ENCODE results near the gene PRMT7. TPM values are rescaled to one million over a fixed set of nuclear protein-coding genes. Genes with fewer than 3 reads are reported as not detected.

Gene PRMT7
- total RNA-seq, 1 donor from 2014 or later: 71.9 TPM

DNA sequence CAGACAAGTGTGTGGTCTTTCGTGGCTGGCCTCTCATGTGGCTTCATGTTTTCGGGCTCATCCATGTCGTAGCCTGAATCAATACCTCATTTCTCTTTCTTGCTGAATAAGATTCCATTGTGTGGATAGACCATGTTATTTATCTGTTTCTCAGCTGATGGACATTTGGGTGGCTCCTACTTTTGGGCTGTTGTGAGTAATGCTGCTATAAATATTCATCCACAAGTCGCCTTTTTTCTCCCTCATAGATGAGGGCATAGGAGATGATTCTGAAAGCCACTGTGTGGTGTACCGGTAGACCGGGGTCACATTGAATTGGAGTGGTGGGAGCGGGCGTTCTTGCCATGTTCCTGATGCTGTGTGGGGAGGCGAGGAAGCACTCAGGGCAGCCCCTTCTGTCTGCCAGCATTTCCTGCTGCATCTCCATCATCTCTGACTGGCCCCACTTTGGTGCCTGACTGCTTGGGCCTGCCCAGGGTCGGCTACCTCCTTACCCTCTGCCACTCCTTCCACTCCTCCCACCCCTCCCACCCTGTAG is 40.1 kb downstream of the PRMT7 start:
- Mint-ChIP-seq H3K27me3 (ENCODE audit: low read depth) (no peaks in the 10 kb centered on the region), H3K4me3 (no peak overlapping the region), H3K4me1 (no peaks in the 10 kb centered on the region), H3K27ac (ENCODE audit: unreplicated experiment) (no peak overlapping the region), H3K36me3 (ENCODE audit: low read depth) (peaks cover 6% of the 10 kb centered on the region), H3K9me3 (no peaks in the 10 kb centered on the region)
- no peak for DNase-seq (ENCODE audit: low read depth, low spot score)
- TF ChIP-seq, protein P1, sequence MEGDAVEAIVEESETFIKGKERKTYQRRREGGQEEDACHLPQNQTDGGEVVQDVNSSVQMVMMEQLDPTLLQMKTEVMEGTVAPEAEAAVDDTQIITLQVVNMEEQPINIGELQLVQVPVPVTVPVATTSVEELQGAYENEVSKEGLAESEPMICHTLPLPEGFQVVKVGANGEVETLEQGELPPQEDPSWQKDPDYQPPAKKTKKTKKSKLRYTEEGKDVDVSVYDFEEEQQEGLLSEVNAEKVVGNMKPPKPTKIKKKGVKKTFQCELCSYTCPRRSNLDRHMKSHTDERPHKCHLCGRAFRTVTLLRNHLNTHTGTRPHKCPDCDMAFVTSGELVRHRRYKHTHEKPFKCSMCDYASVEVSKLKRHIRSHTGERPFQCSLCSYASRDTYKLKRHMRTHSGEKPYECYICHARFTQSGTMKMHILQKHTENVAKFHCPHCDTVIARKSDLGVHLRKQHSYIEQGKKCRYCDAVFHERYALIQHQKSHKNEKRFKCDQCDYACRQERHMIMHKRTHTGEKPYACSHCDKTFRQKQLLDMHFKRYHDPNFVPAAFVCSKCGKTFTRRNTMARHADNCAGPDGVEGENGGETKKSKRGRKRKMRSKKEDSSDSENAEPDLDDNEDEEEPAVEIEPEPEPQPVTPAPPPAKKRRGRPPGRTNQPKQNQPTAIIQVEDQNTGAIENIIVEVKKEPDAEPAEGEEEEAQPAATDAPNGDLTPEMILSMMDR (conservative IDR thresholded peaks at IDR 0.05): no peak

- TF ChIP-seq, protein P1 (conservative IDR thresholded peaks at IDR 0.05): no peak
- no peaks in the 10 kb centered on the region for H3K9me3 Mint-ChIP-seq
- peaks cover 6% of the 10 kb centered on the region for H3K36me3 Mint-ChIP-seq (ENCODE audit: low read depth)
- H3K27ac Mint-ChIP-seq (ENCODE audit: unreplicated experiment): no peak overlapping the region
- no peak overlapping the region for H3K4me3 Mint-ChIP-seq
- no peak for DNase-seq (ENCODE audit: low read depth, low spot score)
- H3K4me1 Mint-ChIP-seq: no peaks in the 10 kb centered on the region
- H3K27me3 Mint-ChIP-seq (ENCODE audit: low read depth): no peaks in the 10 kb centered on the region
These were observed 40.6 kb downstream of the PRMT7 start for GRCh38 chr16:68351463-68351862.

DNA sequence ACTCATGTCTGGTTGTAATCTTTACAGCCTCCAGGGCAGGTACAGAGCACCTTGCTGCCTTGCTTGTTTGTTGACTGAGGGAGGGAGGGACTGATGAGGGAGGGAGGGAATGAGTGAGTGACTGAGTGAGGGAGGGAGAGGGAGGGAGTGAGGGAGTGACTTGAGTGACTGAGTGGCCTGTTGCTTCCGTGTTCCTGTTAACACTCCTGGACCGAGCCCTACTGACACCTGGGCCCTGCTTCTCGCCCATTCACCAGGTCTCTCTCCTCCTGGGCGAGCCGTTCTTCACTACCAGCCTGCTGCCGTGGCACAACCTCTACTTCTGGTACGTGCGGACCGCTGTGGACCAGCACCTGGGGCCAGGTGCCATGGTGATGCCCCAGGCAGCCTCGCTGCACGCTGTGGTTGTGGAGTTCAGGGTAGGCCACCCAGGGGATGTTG is 41.2 kb downstream of the PRMT7 start:
- H3K27me3 Mint-ChIP-seq (ENCODE audit: low read depth): no peaks in the 10 kb centered on the region
- TF ChIP-seq, protein P1 (conservative IDR thresholded peaks at IDR 0.05): no peak
- H3K9me3 Mint-ChIP-seq: no peaks in the 10 kb centered on the region
- H3K4me1 Mint-ChIP-seq: no peaks in the 10 kb centered on the region
- no peak for DNase-seq (ENCODE audit: low read depth, low spot score)
- H3K27ac Mint-ChIP-seq (ENCODE audit: unreplicated experiment): no peak overlapping the region
- H3K4me3 Mint-ChIP-seq: no peak overlapping the region
- peaks cover 6% of the 10 kb centered on the region for H3K36me3 Mint-ChIP-seq (ENCODE audit: low read depth)

GRCh38 chr16:68353366-68353765 is 42.5 kb downstream of the PRMT7 start:
- Mint-ChIP-seq H3K4me3 (no peak overlapping the region), H3K9me3 (no peaks in the 10 kb centered on the region), H3K27me3 (ENCODE audit: low read depth) (no peaks in the 10 kb centered on the region), H3K27ac (ENCODE audit: unreplicated experiment) (no peak overlapping the region), H3K4me1 (no peaks in the 10 kb centered on the region), H3K36me3 (ENCODE audit: low read depth) (peaks cover 2% of the 10 kb centered on the region)
- TF ChIP-seq, protein P1 (conservative IDR thresholded peaks at IDR 0.05): no peak
- DNase-seq (ENCODE audit: low read depth, low spot score): no peak

- no peaks in the 10 kb centered on the region for H3K36me3 Mint-ChIP-seq (ENCODE audit: low read depth)
- TF ChIP-seq, protein P1 (conservative IDR thresholded peaks at IDR 0.05): no peak
- H3K9me3 Mint-ChIP-seq: no peaks in the 10 kb centered on the region
- DNase-seq (ENCODE audit: low read depth, low spot score): no peak
- no peaks in the 10 kb centered on the region for H3K4me1 Mint-ChIP-seq
- no peaks in the 10 kb centered on the region for H3K27me3 Mint-ChIP-seq (ENCODE audit: low read depth)
- no peak overlapping the region for H3K27ac Mint-ChIP-seq (ENCODE audit: unreplicated experiment)
- no peak overlapping the region for H3K4me3 Mint-ChIP-seq
These were observed 44.0 kb downstream of the PRMT7 start for GRCh38 chr16:68354816-68355215.
